T1000 (cell line): ENCODE data around the gene SSR4.

Experiments
- DNase-seq: peaks from one replicate; lab custom pipeline; 2025; ENCODE audit warnings: mixed read lengths; lab: John Stamatoyannopoulos, UW

The SSR4 gene

GRCh38 chrX:153829799-153830639 lies 35.6 kb downstream of the SSR4 start, which contains the start of gene PDZD4:
Gene PDZD4 (minus strand): TSS chrX:153830544. CDS start chrX:153830298, 246 bp downstream.
- DNase-seq: no peak

- no peak for DNase-seq
Observed at GRCh38 chrX:153830640-153831428, 36.4 kb downstream of the SSR4 start.

GRCh38 chrX:153831429-153832150 lies 37.1 kb downstream of the SSR4 start:
- no peak for DNase-seq

- DNase-seq: no peak
Observed at GRCh38 chrX:153832728-153833127, 38.3 kb downstream of the SSR4 start.

- no peak for DNase-seq
Observed at GRCh38 chrX:153836921-153837320, 42.5 kb downstream of the SSR4 start.

GRCh38 chrX:153844509-153845082 lies 50.1 kb downstream of the SSR4 start:
- DNase-seq: no peak

GRCh38 chrX:153845195-153845594 lies 50.7 kb downstream of the SSR4 start:
- no peak for DNase-seq

GRCh38 chrX:153845842-153846241 lies 51.4 kb downstream of the SSR4 start:
- DNase-seq: no peak
